ENCODE results near the gene UTP11.

The UTP11 gene

GRCh38 chr1:38041936-38042834, 29.7 kb downstream of the UTP11 start:
- no peak for DNase-seq
- peaks cover 27% of the 10 kb centered on the region for H3K27me3 ChIP-seq (ENCODE audit: insufficient read depth, low read depth, severe bottlenecking)
- no peaks in the 10 kb centered on the region for H3K36me3 ChIP-seq
- no peaks in the 10 kb centered on the region for H3K9me3 ChIP-seq (ENCODE audit: severe bottlenecking)
- H3K27ac ChIP-seq, result no peak overlapping the region
- H3K4me3 ChIP-seq (ENCODE audit: low read depth, low read length), result no peak overlapping the region
- TF ChIP-seq CTCF (IDR thresholded peaks at IDR 0.05; ENCODE audit: low read depth, low read length), result no peak

GRCh38 chr1:38043036-38043747, 30.7 kb downstream of the UTP11 start:
- DNase-seq, result no peak
- H3K4me3 ChIP-seq (ENCODE audit: low read depth, low read length), result no peak overlapping the region
- no peak overlapping the region for H3K27ac ChIP-seq
- no peaks in the 10 kb centered on the region for H3K9me3 ChIP-seq (ENCODE audit: severe bottlenecking)
- no peaks in the 10 kb centered on the region for H3K36me3 ChIP-seq
- H3K27me3 ChIP-seq (ENCODE audit: insufficient read depth, low read depth, severe bottlenecking), result peaks cover 31% of the 10 kb centered on the region
- no peak for TF ChIP-seq CTCF (IDR thresholded peaks at IDR 0.05; ENCODE audit: low read depth, low read length)

DNA sequence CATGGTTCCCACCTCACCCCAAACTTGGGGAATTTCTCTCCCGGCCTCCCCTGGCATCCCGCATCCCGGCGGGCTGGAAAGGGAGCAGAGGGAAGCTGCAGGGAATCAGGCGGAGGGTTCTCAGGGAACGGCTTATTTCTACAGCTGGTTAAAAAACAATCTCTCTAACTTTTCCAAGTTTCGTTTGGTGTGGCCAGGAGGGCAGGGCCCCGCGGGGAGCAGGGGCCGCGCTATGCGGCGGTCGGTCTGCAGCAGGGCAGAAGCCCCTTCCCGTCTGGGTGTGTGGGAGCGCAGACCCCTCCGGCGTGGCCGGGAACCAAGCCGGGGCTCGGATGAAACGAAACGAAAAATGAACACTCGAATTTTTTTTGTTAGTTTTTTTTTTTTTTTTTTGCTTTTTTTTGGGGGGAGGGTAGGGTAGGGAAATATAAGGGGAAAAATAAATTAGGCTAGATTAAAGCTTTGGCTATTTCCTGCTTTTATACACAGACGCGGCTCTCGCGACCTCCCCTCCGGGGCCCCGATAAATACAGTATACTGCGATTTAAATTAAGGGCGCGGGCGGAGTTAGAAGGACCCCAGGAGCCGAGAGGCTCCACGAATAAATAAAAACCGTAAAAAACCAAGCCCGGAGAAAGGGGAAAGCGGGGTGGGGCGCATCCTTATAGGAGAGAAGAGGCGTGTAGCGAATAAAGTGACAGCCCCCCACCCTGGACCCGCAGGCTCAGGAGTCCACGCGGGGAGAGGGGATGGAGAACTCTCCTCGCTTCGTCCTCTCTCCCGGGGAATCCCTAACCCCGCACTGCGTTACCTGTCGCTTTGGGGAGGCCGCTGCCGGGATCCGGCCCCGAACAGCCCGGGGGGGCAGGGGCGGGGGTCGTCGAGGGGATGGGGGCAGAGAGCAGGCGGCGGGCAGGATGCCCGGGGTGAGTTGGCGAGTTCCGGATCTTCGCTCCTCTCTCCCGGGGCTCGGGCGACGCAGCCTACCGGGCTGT, 32.0 kb downstream of the UTP11 start:
- TF ChIP-seq CTCF (IDR thresholded peaks at IDR 0.05; ENCODE audit: low read depth, low read length), result no peak
- peaks cover 31% of the 10 kb centered on the region for H3K27me3 ChIP-seq (ENCODE audit: insufficient read depth, low read depth, severe bottlenecking)
- DNase-seq, result no peak
- no peaks in the 10 kb centered on the region for H3K9me3 ChIP-seq (ENCODE audit: severe bottlenecking)
- H3K36me3 ChIP-seq, result no peaks in the 10 kb centered on the region
- H3K27ac ChIP-seq, result no peak overlapping the region
- H3K4me3 ChIP-seq (ENCODE audit: low read depth, low read length), result peak overlapping the region; percentile 42

- Histone ChIP-seq H3K27me3 (ENCODE audit: insufficient read depth, low read depth, severe bottlenecking) (peaks cover 31% of the 10 kb centered on the region), H3K4me3 (ENCODE audit: low read depth, low read length) (peak overlapping the region; percentile 42), H3K36me3 (no peaks in the 10 kb centered on the region)
These were observed 33.1 kb downstream of the UTP11 start for GRCh38 chr1:38045401-38046332.

More at GRCh38 chr1:38045401-38046332, 33.1 kb downstream of the UTP11 start:
- Histone ChIP-seq H3K9me3 (ENCODE audit: severe bottlenecking) (no peaks in the 10 kb centered on the region), H3K27ac (no peak overlapping the region)
- DNase-seq, result peak; percentile 49
- no peak for TF ChIP-seq CTCF (IDR thresholded peaks at IDR 0.05; ENCODE audit: low read depth, low read length)
